H1 (cell line): Measurements from ENCODE around the gene SPARC. TPM values are rescaled to one million over a fixed set of nuclear protein-coding genes. Genes with fewer than 3 reads are reported as not detected.

ENCODE experiments used
- CTCF ChIA-PET: fragments of 300-600 bp; sonication (Branson Sonifier 250); formaldehyde crosslinking; loops from one replicate; lab custom pipeline; 2021; ENCODE audit not compliant: partially characterized antibody; lab: Charles Lee
- POLR2A ChIA-PET: fragments of 300-600 bp; sonication (Branson Sonifier 250); formaldehyde crosslinking; loops from one replicate; lab custom pipeline; 2021; ENCODE audit warnings: inconsistent platforms; ENCODE audit not compliant: partially characterized antibody; lab: Charles Lee
- DNase-seq, 2 experiments: peaks; one replicate each; pipeline versions ENCODE4 v3.0.0 to v3.0.0-alpha.2; 2010 to 2022; ENCODE audit warnings: low spot score in 2 of 2, low read depth in 1 of 2, mixed read lengths in 1 of 2
- FAIRE-seq: peaks from 2 replicates; lab custom pipeline; 2011; peaks lifted over from hg19 to GRCh38; lab: Jason Lieb, UNC
- H2AFZ ChIP-seq: 2 replicates; pipeline ENCODE4 v1.8.1; 2012; ENCODE audit warnings: low read length, inconsistent platforms
- H2AK5ac ChIP-seq: 2 replicates; pipeline ENCODE4 v1.6.1; 2013; ENCODE audit warnings: low read depth, low read length
- H2BK120ac ChIP-seq: replicated peaks from 2 replicates; pipeline ENCODE3; 2013; ENCODE audit warnings: low read depth, low read length, inconsistent platforms
- H2BK12ac ChIP-seq: 2 replicates; pipeline ENCODE4 v1.6.1; 2013; ENCODE audit warnings: low read depth, low read length
- H2BK15ac ChIP-seq: 2 replicates; pipeline ENCODE4 v1.6.1; 2013; ENCODE audit warnings: low read length
- H2BK20ac ChIP-seq: 2 replicates; pipeline ENCODE4 v1.6.1; 2013; ENCODE audit warnings: low read length
- H2BK5ac ChIP-seq: 2 replicates; pipeline ENCODE4 v1.6.1; 2013; ENCODE audit warnings: low read depth, low read length
- H3K14ac ChIP-seq: 2 replicates; pipeline ENCODE4 v1.6.1; 2013; ENCODE audit warnings: inconsistent platforms; ENCODE audit not compliant: insufficient read length
- H3K18ac ChIP-seq: 2 replicates; pipeline ENCODE4 v1.6.1; 2013; ENCODE audit warnings: low read length; ENCODE audit errors: extremely low read depth
- H3K23ac ChIP-seq: 2 replicates; pipeline ENCODE4 v1.6.1; 2013; ENCODE audit warnings: inconsistent platforms; ENCODE audit not compliant: insufficient read length
- H3K23me2 ChIP-seq: 2 replicates; pipeline ENCODE4 v1.6.1; 2013; ENCODE audit warnings: low read depth, low read length
- H3K27ac ChIP-seq: 2 replicates; pipeline ENCODE4 v1.6.1; 2011; ENCODE audit warnings: low read depth, low read length, inconsistent platforms
- H3K27me3 ChIP-seq, 4 experiments: replicated peaks in 1 of 4; 1 replicate in 1 of 4; 2 replicates in 3 of 4; pipeline versions ENCODE4 v1.6.1 to v1.8.1; 2011 to 2013; ENCODE audit warnings: low read length in 3 of 4, mild to moderate bottlenecking in 3 of 4, inconsistent platforms in 2 of 4, mixed read lengths in 2 of 4, moderate library complexity in 1 of 4; ENCODE audit not compliant: control insufficient read depth in 3 of 4, insufficient read depth in 3 of 4; ENCODE audit errors: extremely low read depth in 1 of 4
- H3K36me3 ChIP-seq, 4 experiments: 2 replicates each; pipeline versions ENCODE4 v1.6.1 to v1.8.1; 2011 to 2013; ENCODE audit warnings: mild to moderate bottlenecking in 4 of 4, low read length in 3 of 4, moderate library complexity in 2 of 4, control low read depth in 1 of 4, inconsistent platforms in 1 of 4; ENCODE audit not compliant: insufficient read depth in 4 of 4, control insufficient read depth in 2 of 4
- H3K4ac ChIP-seq: replicated peaks from 2 replicates; pipeline ENCODE3; 2013; ENCODE audit warnings: low read length, low read depth, mixed read lengths, inconsistent platforms; ENCODE audit not compliant: insufficient read length
- H3K4me1 ChIP-seq, 4 experiments: replicated peaks in 1 of 4; 1 replicate in 1 of 4; 2 replicates in 3 of 4; pipeline versions ENCODE4 v1.6.1 to v1.8.1; 2011 to 2013; ENCODE audit warnings: low read length in 3 of 4, inconsistent platforms in 2 of 4, mixed read lengths in 1 of 4; ENCODE audit not compliant: insufficient read depth in 4 of 4, control insufficient read depth in 3 of 4
- H3K4me2 ChIP-seq, 2 experiments: 2 replicates each; pipeline versions ENCODE4 v1.6.1 to v1.8.1; 2011 to 2013; ENCODE audit warnings: low read depth in 2 of 2, low read length in 2 of 2, control low read depth in 1 of 2, inconsistent platforms in 1 of 2, mild to moderate bottlenecking in 1 of 2; ENCODE audit not compliant: insufficient read depth in 1 of 2
- H3K4me3 ChIP-seq, 4 experiments: fragments of 200-600, 300-600 bp in 1 of 4; sonication (generic), shearing (Covaris generic), sonication (Bioruptor Twin) in 1 of 4; 2 replicates each; pipeline versions ENCODE4 v1.5.1 to v1.8.1; 2011 to 2016; ENCODE audit warnings: low read length in 4 of 4, low read depth in 3 of 4, control low read depth in 2 of 4, inconsistent platforms in 2 of 4, mild to moderate bottlenecking in 2 of 4, mixed read lengths in 1 of 4, moderate library complexity in 1 of 4; ENCODE audit not compliant: insufficient read depth in 2 of 4; ENCODE audit errors: extremely low read depth in 1 of 4
- H3K56ac ChIP-seq: replicated peaks from 2 replicates; pipeline ENCODE3; 2013; ENCODE audit warnings: low read depth, mild to moderate bottlenecking, mixed read lengths, low read length, inconsistent platforms; ENCODE audit not compliant: insufficient read length
- H3K79me1 ChIP-seq: 2 replicates; pipeline ENCODE4 v1.6.1; 2013; ENCODE audit warnings: low read depth, low read length, control low read depth
- H3K79me2 ChIP-seq, 2 experiments: 2 replicates each; pipeline versions ENCODE4 v1.6.1 to v1.8.1; 2012 to 2013; ENCODE audit warnings: low read length in 2 of 2, mild to moderate bottlenecking in 2 of 2, inconsistent platforms in 1 of 2; ENCODE audit not compliant: insufficient read depth in 2 of 2, control insufficient read depth in 1 of 2
- H3K9ac ChIP-seq, 4 experiments: replicated peaks in 1 of 4; 1 replicate in 1 of 4; 2 replicates in 3 of 4; pipeline versions ENCODE4 v1.6.1 to v1.8.1; 2011 to 2013; ENCODE audit warnings: low read depth in 3 of 4, low read length in 3 of 4, control low read depth in 2 of 4, mild to moderate bottlenecking in 2 of 4, moderate library complexity in 2 of 4, inconsistent platforms in 1 of 4; ENCODE audit errors: extremely low read depth in 1 of 4
- H3K9me3 ChIP-seq, 2 experiments: 2 replicates each; pipeline versions ENCODE4 v1.6.1 to v1.8.1; 2012 to 2013; ENCODE audit warnings: mild to moderate bottlenecking in 2 of 2, moderate library complexity in 2 of 2, control low read depth in 1 of 2, inconsistent platforms in 1 of 2, low read depth in 1 of 2, low read length in 1 of 2, mixed read lengths in 1 of 2; ENCODE audit not compliant: insufficient read depth in 2 of 2
- H4K20me1 ChIP-seq, 2 experiments: replicated peaks in 1 of 2; 2 replicates each; pipeline versions ENCODE3 to v1.8.1; 2011 to 2013; ENCODE audit warnings: inconsistent platforms in 2 of 2, low read length in 2 of 2, mild to moderate bottlenecking in 1 of 2; ENCODE audit not compliant: insufficient read depth in 2 of 2, control insufficient read depth in 1 of 2
- H4K5ac ChIP-seq: 2 replicates; pipeline ENCODE4 v1.6.1; 2013; ENCODE audit warnings: low read length, low read depth, mixed read lengths, inconsistent platforms; ENCODE audit not compliant: insufficient read length
- H4K8ac ChIP-seq: 2 replicates; pipeline ENCODE4 v1.8.0; 2013; ENCODE audit warnings: mild to moderate bottlenecking, moderate library complexity, low read length, inconsistent platforms; ENCODE audit not compliant: insufficient read depth; ENCODE audit errors: extremely low read depth
- H4K91ac ChIP-seq: replicated peaks from 2 replicates; pipeline ENCODE3; 2013; ENCODE audit warnings: low read length, mixed read lengths, inconsistent platforms; ENCODE audit not compliant: insufficient read length
- BCL11A ChIP-seq, 2 experiments: IDR thresholded peaks; one replicate each; pipeline ENCODE4 v1.6.1; 2011; ENCODE audit warnings: low read depth in 2 of 2, low read length in 2 of 2, mild to moderate bottlenecking in 2 of 2
- GTF2F1 ChIP-seq: IDR thresholded peaks from 2 replicates; pipeline ENCODE4 v1.6.1; 2012; ENCODE audit warnings: low read depth, low read length, improper control_type of control experiment, borderline replicate concordance
- HDAC2 ChIP-seq, 2 experiments: fragments of 300-600 bp in 1 of 2; sonication (generic) in 1 of 2; IDR thresholded peaks; 2 replicates each; pipeline ENCODE4 v1.6.1; 2011 to 2012; ENCODE audit warnings: low read depth in 2 of 2, low read length in 2 of 2, mild to moderate bottlenecking in 2 of 2, moderate library complexity in 2 of 2, borderline replicate concordance in 1 of 2, inconsistent platforms in 1 of 2
- SIX5 ChIP-seq: IDR thresholded peaks from 2 replicates; pipeline ENCODE4 v1.6.1; 2011; ENCODE audit warnings: mild to moderate bottlenecking, low read depth, low read length
- YY1 ChIP-seq: IDR thresholded peaks from 2 replicates; pipeline ENCODE4 v1.6.1; 2011; ENCODE audit warnings: low read depth, mild to moderate bottlenecking, low read length
- ZNF274 ChIP-seq: IDR thresholded peaks from 2 replicates; pipeline ENCODE4 v1.7.0; 2012; ENCODE audit warnings: low read length, borderline replicate concordance; ENCODE audit errors: extremely low read depth
- polyA plus RNA-seq, 7 experiments: library from polyadenylated mRNA; depleted of rRNA in 3 of 7; stranded (reverse) in 5 of 7; unstranded in 2 of 7; fragments of >200 nt in 5 of 7; fragments of 200-250 nt in 2 of 7; gene quantifications; 1 replicate in 5 of 7; 2 replicates in 1 of 7; 4 replicates in 1 of 7; pipeline versions ENCODE4 v1.2.1 to v1.2.3, GENCODE V29; 2011 to 2013; ENCODE audit warnings: missing spikeins in 2 of 7, mixed read lengths in 2 of 7
- total RNA-seq: library from RNA; stranded (reverse); fragmentation: NEBNext Ultra II Directional; extraction: Animal tissue kit (Norgen Biotek cat#: 25700); gene quantifications from 2 replicates; pipeline ENCODE4 v1.2.1, GENCODE V29; 2021

The SPARC gene
- total and polyA plus RNA-seq, 2 of the 8 experiments (the other 6 are each of a cell fraction or from before 2014, with no cell fraction given): 375 to 438 TPM

- H2BK12ac ChIP-seq: no peak overlapping the region
- no peak overlapping the region for H3K18ac ChIP-seq
- no peak overlapping the region for H2BK5ac ChIP-seq
- H4K91ac ChIP-seq: no peak overlapping the region
- H2BK20ac ChIP-seq: no peak overlapping the region
- no peaks in the 10 kb centered on the region for H3K27me3 ChIP-seq
- peak overlapping the region; percentile 96 for H2AFZ ChIP-seq
- peaks cover 0 to 10% (median 6%) of the 10 kb centered on the region in 4 experiments; a peak in 4 of 7 replicates for H3K4me1 ChIP-seq
- no peak overlapping the region for H2AK5ac ChIP-seq
- no peaks in the 10 kb centered on the region for H3K36me3 ChIP-seq
- no peak for TF ChIP-seq ZNF274
- no peak for TF ChIP-seq HDAC2 (IDR thresholded peaks at IDR 0.05; ENCODE audit: borderline replicate concordance in 1 of 2, low read depth in 2 of 2, low read length in 2 of 2)
- TF ChIP-seq GTF2F1: no peak
- TF ChIP-seq YY1: 0 out of 2 replicates have a peak, but pooled peaks have one; percentile 28
- TF ChIP-seq BCL11A (IDR thresholded peaks at IDR 0.05; ENCODE audit: low read depth in 2 of 2, low read length in 2 of 2): no peak
- peak; percentile 37 for TF ChIP-seq SIX5
- H3K4me2 ChIP-seq: 0 out of 4 replicates have a peak overlapping the region, but pooled peaks of 1 of the 2 experiments have one; percentile 14
- H3K79me2 ChIP-seq: no peaks in the 10 kb centered on the region
- no peak overlapping the region for H3K4me3 ChIP-seq
- no peak overlapping the region for H3K23ac ChIP-seq
- H3K56ac ChIP-seq: no peak overlapping the region
- no peak overlapping the region for H3K27ac ChIP-seq
- no peaks in the 10 kb centered on the region for H4K20me1 ChIP-seq
- FAIRE-seq: peak; percentile 57
- H3K9ac ChIP-seq: no peak overlapping the region
- DNase-seq: no peak
- H3K79me1 ChIP-seq: no peaks in the 10 kb centered on the region
- no peak overlapping the region for H2BK120ac ChIP-seq
- no peaks in the 10 kb centered on the region for H3K9me3 ChIP-seq
- no peak overlapping the region for H3K14ac ChIP-seq
- H3K23me2 ChIP-seq: no peaks in the 10 kb centered on the region
- ChIA-PET POLR2A (interaction anchor here (1.0 to 1.4 kb wide), 2 partner anchors 15 to 37 kb away, joined by 3 read pairs; no protein-coding TSS in a partner anchor), CTCF (interaction anchor here (0.8 to 11.6 kb wide), 12 partner anchors 14 to 275 kb away, joined by 3 to 198 read pairs (median 20); partner anchors contain the start of genes SLC36A1 and SPARC)
- H4K5ac ChIP-seq: no peak overlapping the region
- no peak overlapping the region for H3K4ac ChIP-seq
- no peak overlapping the region for H2BK15ac ChIP-seq
- no peak overlapping the region for H4K8ac ChIP-seq
Observed at GRCh38 chr5:151721812-151722391, 35.2 kb upstream of the SPARC start.
